Stimulated activated memory B cell treated with anti-CD40 and anti-IgM and Interleukin-4, amounts not matched to agents 10 μg/mL and 1 μg/mL and 100 μg/mL, for 72 hours (primary cell): Measurements from ENCODE around the gene ARMC2.
"Not testable (repeated sequence)": the region's sequence is repeated elsewhere in the genome, so short reads cannot be mapped to it uniquely, and the experiment has no call there.

Source experiments
- ATAC-seq: fragments of 150-1000 bp; cut with Tn5 transposase; 2 replicates; pipeline ENCODE4 v1.10.0; 2021
- H3K27ac Mint-ChIP-seq: one replicate; pipeline ENCODE4 v1.8.0; 2022; ENCODE audit warnings: mild to moderate bottlenecking, mixed read lengths
- H3K27me3 Mint-ChIP-seq: one replicate; pipeline ENCODE4 v1.8.0; 2022; ENCODE audit warnings: mixed read lengths
- H3K36me3 Mint-ChIP-seq: one replicate; pipeline ENCODE4 v1.8.0; 2022; ENCODE audit warnings: mixed read lengths
- H3K4me1 Mint-ChIP-seq: one replicate; pipeline ENCODE4 v1.8.0; 2022; ENCODE audit warnings: mixed read lengths
- H3K4me3 Mint-ChIP-seq: one replicate; pipeline ENCODE4 v1.8.0; 2022; ENCODE audit warnings: mild to moderate bottlenecking, moderate library complexity, mixed read lengths
- H3K9me3 Mint-ChIP-seq: one replicate; pipeline ENCODE4 v1.8.0; 2022; ENCODE audit warnings: mixed read lengths

ARMC2 gene

DNA sequence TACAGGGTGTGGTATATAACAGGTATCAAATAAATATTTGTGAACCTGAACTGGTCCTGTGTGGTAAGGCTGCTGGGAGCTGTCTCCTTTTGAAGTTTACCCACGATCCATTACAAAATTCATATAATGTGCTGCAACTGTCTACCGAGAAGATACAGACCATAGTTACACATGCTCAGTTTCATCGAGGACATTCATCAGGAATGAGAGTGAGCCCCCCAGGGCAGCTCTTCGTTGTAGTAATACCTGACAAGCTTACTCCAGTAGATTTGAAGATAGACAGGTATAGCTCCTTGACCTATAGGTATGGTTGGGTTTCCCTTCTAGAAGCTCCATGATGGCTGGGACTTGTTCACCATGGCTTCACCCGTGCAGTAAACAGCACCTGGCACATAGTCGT lies 25.7 kb downstream of the ARMC2 start:
- peaks cover 39% of the 10 kb centered on the region for H3K4me1 Mint-ChIP-seq
- ATAC-seq = no peak
- H3K27ac Mint-ChIP-seq = peak overlapping the region; percentile 50
- H3K27me3 Mint-ChIP-seq = no peaks in the 10 kb centered on the region
- H3K9me3 Mint-ChIP-seq = peaks cover 3% of the 10 kb centered on the region
- H3K4me3 Mint-ChIP-seq = peak overlapping the region; percentile 65
- H3K36me3 Mint-ChIP-seq = peaks cover 17% of the 10 kb centered on the region

DNA sequence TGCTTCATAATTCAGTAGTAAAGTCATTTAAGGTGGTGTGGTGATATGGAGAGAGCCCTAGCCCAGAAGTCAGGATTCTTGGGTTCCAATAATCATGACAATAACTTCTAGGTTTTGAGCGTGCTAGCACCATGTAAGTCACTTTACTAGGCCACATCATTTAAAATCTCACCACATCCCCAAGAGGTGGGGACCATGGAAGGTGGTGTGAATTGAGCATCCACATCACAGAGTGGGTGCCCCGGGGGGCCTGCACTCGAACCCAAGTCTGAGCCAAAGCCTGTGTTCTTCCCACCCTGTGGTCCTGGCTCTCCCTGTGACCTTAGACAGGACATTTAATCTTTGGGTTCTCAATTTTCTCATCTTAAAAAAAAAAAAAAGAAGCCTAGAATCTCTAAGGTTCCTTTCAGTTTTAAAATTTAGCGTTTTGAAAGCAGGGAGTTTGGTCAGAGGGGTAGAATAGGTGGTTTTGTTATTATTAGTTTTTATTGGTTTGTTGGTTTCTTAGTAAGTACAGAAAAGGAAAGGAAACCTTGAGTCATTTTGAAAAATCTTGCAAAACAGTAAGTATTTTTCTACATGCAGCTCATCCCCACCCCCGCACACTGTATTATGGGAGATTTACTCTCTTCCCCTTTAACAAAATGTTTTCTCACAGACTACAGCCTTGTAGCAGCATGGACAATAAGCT lies 26.4 kb downstream of the ARMC2 start:
- peaks cover 23% of the 10 kb centered on the region for H3K36me3 Mint-ChIP-seq
- H3K4me1 Mint-ChIP-seq = peaks cover 39% of the 10 kb centered on the region
- H3K27ac Mint-ChIP-seq = peak overlapping the region; percentile 50
- no peaks in the 10 kb centered on the region for H3K27me3 Mint-ChIP-seq
- peaks cover 9% of the 10 kb centered on the region for H3K9me3 Mint-ChIP-seq
- peak; percentile 90 for ATAC-seq
- peak overlapping the region; percentile 65 for H3K4me3 Mint-ChIP-seq

DNA sequence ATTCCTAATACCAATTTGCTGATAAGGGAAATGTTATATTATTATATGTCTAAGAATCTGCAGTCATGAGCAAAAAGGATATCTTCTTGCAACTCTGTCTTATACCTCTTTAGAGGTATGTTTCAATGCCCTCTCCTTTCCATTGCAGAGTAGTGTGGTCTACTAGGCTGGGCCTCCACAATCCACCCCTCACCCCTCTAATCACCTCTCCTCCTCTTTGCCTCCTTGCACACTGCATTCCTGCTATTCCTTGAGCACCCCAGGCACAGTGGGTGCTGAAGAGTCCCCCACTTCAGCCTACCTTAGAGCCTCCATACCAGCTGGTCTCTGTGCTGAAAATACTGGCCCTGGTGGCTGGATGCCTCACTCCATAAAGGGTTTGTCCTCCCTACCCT lies 26.9 kb downstream of the ARMC2 start:
- ATAC-seq = peak; percentile 41
- Mint-ChIP-seq H3K27ac (peak overlapping the region; percentile 50), H3K4me3 (peak overlapping the region; percentile 65), H3K27me3 (no peaks in the 10 kb centered on the region), H3K4me1 (peaks cover 39% of the 10 kb centered on the region), H3K9me3 (peaks cover 9% of the 10 kb centered on the region), H3K36me3 (peaks cover 22% of the 10 kb centered on the region)

DNA sequence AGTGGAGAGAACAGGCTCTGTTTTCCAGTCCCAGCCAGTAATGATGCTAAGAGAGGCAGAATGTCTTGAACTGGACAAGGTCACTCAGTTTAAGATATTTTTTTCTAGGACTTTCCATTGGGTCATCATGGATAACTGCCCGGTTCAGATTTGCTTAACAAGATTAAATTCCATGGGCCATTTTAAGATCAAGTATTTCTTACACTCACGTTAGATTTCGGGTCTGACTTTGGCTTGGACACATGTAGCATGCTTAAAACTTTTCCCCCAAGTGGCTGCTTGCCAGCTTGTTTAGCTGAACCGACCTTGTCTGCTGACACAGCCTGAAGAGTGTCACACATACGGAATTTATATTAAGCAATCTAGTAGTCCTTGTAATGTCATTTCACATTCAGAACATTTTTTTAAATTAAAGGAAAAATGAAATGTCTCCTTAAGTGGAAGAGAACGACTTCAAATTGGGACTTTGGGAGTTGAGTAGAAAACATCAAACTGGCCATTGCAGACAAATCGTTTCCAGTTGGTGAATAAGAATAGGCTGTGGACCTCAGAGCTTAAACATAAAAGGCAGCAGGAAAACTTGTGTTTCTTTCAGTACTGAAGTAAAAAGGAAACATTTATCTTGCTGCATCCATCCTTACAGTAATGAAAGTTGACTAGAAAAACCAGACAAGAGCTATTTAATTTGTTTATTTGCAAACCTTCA lies 29.0 kb downstream of the ARMC2 start:
- H3K27me3 Mint-ChIP-seq = no peaks in the 10 kb centered on the region
- peaks cover 33% of the 10 kb centered on the region for H3K4me1 Mint-ChIP-seq
- H3K36me3 Mint-ChIP-seq = peaks cover 31% of the 10 kb centered on the region
- H3K27ac Mint-ChIP-seq = no peak overlapping the region
- H3K4me3 Mint-ChIP-seq = no peak overlapping the region
- ATAC-seq = no peak
- H3K9me3 Mint-ChIP-seq = peaks cover 12% of the 10 kb centered on the region

DNA sequence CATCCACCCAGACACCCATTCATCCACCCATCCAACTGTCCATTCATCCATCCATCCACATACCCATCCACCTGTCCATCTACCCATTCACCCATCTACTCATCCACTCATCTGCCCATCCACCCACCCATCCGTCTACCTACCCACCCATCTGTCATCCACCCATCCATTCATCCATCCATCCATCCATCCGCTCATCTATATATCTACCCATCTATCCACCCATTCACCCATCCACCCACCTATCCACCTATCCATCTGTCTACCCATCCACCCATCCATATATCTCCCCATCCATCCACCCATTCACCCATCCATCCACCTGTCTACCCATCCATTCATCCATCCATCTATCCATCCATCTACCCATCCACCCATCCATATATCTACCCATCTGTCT lies 30.7 kb downstream of the ARMC2 start:
- Mint-ChIP-seq H3K36me3 (peaks cover 31% of the 10 kb centered on the region), H3K4me1 (peaks cover 36% of the 10 kb centered on the region), H3K9me3 (peaks cover 12% of the 10 kb centered on the region), H3K27ac (no peak overlapping the region), H3K27me3 (no peaks in the 10 kb centered on the region), H3K4me3 (no peak overlapping the region)
- ATAC-seq = no peak

DNA sequence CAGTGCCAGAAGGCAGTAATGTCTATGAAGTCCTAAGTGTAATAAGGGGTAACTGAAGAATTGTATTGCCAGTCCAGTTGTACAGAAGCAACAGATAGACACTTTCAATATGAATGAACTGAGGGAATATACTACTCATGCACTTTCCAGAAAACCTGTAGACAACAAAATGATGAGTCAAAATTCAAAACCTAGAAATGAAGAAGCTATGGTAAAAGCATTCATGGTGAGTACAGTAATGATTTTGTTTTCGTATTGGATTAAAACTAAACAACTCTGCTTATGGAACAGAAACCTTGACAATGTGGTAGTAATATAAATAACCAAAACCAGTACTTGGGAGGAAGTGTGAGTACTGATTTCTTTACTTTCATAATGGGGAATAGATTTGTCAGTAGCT lies 35.0 kb downstream of the ARMC2 start:
- peaks cover 12% of the 10 kb centered on the region for H3K9me3 Mint-ChIP-seq
- peaks cover 32% of the 10 kb centered on the region for H3K4me1 Mint-ChIP-seq
- no peak overlapping the region for H3K4me3 Mint-ChIP-seq
- no peak overlapping the region for H3K27ac Mint-ChIP-seq
- H3K27me3 Mint-ChIP-seq = no peaks in the 10 kb centered on the region
- H3K36me3 Mint-ChIP-seq = peaks cover 28% of the 10 kb centered on the region
- peak; percentile 88 for ATAC-seq

DNA sequence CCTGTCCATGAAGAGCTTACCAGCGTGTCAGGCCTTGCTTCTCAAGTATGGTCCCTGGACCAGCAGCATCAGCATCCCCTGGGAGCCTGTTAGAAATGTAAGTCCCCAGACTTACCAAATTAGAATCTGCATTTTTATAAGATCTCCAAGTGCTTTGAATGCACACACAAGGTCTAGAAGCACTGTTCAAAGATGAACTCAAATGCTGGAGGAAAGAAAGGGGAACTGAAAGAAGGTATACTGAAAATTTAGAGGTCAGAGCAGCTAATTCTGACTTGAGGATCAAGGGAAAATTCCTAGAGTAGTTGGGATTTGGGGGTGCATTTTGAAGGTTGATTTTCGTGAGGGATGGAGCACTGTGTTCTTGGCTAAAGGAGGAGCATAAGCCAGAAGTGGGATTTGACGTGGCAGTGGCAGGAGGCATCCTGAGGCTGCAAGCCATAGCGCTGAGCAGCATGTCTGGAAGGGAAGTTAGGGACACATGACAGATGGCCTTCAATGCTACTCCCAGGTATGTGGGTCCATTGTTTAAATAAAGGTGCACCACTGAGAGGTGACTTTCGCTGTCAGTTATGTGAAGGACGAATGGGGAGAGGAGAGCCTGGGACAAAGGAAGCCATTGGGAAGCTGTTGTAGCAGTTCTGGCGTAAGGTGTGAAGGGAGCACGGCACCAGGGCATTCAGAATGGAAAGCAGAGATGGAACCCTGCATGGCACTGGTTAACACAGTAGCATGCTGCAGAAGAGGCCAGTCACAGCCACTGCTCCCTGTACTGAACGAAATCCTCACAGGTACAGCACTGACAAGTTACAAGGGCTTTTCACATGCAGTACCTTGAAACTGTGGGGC lies 36.2 kb downstream of the ARMC2 start:
- Mint-ChIP-seq H3K4me1 (peaks cover 32% of the 10 kb centered on the region), H3K9me3 (peaks cover 4% of the 10 kb centered on the region), H3K27me3 (no peaks in the 10 kb centered on the region), H3K27ac (peak overlapping the region; percentile 1), H3K36me3 (peaks cover 17% of the 10 kb centered on the region), H3K4me3 (no peak overlapping the region)
- ATAC-seq = peak; percentile 57

DNA sequence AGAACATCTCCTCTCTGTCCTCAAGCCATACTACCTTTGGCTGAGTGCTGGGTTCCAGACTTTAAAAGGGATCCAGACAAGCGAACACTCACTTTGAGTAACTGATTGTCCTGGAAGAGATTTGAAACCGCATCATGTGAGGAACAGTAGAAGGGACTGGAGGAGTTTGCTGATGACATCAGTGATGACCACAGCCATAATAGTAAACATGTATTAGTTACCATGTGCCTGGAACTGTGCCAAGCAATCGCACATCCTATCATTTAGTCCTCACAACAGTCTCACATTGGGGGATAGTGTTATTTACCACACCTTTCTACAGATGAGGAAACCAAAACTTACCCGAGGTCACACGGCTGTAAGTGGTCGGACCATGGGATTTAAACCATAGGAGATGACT lies 39.8 kb downstream of the ARMC2 start:
- no peak for ATAC-seq
- H3K9me3 Mint-ChIP-seq = no peaks in the 10 kb centered on the region

DNA sequence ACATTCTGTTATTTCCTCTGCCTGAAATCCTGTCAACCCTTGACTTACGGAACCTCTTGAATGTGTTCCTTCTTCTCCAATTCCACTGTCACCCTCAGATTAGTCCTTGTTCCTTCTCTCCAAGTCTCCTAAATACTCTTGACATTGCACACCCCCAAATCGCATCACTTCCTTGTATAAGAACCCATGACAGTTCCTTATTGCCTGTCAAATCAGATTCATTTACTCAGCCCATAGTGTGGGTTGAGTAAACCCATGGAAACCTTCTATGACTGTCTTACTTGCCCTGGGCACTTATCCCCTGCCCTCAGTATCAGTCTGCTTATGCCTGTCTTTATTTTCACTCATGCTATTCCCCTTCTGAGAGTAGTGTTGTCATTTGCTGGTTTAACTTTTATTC lies 40.5 kb downstream of the ARMC2 start:
- peaks cover 15% of the 10 kb centered on the region for H3K4me1 Mint-ChIP-seq
- H3K27me3 Mint-ChIP-seq = no peaks in the 10 kb centered on the region
- H3K27ac Mint-ChIP-seq = no peak overlapping the region
- no peaks in the 10 kb centered on the region for H3K9me3 Mint-ChIP-seq
- H3K36me3 Mint-ChIP-seq = no peaks in the 10 kb centered on the region
- no peak overlapping the region for H3K4me3 Mint-ChIP-seq
- ATAC-seq = no peak

More for the DNA sequence above, 39.8 kb downstream of the ARMC2 start:
- H3K4me1 Mint-ChIP-seq = peaks cover 16% of the 10 kb centered on the region
- no peaks in the 10 kb centered on the region for H3K36me3 Mint-ChIP-seq
- no peak overlapping the region for H3K4me3 Mint-ChIP-seq
- no peak overlapping the region for H3K27ac Mint-ChIP-seq
- H3K27me3 Mint-ChIP-seq = no peaks in the 10 kb centered on the region

DNA sequence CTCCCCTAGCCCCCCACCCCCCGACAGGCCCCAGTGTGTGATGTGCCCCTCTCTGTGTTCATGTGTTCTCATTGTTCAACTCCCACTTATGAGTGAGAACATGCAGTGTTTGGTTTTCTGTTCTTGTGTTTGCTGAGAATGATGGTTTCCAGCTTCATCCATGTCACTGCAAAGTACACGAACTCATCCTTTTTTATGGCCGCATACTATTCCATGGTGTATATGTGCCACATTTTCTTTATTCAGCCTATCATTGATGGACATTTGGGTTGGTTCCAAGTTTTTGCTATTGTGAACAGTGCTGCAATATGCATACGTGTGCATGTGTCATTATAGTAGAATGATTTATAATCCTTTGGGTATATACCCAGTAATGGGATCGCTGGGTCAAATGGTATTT lies 42.7 kb downstream of the ARMC2 start:
- not testable (repeated sequence) for H3K36me3 Mint-ChIP-seq, H3K27me3 Mint-ChIP-seq, H3K4me3 Mint-ChIP-seq, ATAC-seq, H3K27ac Mint-ChIP-seq, H3K4me1 Mint-ChIP-seq, H3K9me3 Mint-ChIP-seq

DNA sequence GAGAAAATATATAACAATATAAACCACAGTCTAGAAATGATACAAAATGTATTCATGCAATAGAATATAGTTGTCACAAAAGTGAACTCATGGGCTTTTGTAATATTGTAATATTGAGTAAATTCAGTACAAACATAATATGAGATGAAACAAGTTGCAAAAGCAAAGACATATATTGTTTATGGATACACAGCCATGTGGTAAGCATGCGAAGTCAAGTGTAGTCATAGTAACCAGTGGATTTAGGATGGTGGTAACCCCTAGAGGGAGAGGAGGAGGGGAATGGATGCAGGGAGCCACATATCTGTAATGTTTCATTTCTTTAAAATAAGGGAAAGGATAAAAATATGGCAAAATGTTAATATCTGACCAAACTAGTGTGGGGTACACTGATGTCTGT lies 47.3 kb downstream of the ARMC2 start:
- H3K4me1 Mint-ChIP-seq = peaks cover 16% of the 10 kb centered on the region
- H3K4me3 Mint-ChIP-seq = no peak overlapping the region
- peaks cover 6% of the 10 kb centered on the region for H3K36me3 Mint-ChIP-seq
- H3K9me3 Mint-ChIP-seq = no peaks in the 10 kb centered on the region
- no peak overlapping the region for H3K27ac Mint-ChIP-seq
- no peak for ATAC-seq
- H3K27me3 Mint-ChIP-seq = no peaks in the 10 kb centered on the region

DNA sequence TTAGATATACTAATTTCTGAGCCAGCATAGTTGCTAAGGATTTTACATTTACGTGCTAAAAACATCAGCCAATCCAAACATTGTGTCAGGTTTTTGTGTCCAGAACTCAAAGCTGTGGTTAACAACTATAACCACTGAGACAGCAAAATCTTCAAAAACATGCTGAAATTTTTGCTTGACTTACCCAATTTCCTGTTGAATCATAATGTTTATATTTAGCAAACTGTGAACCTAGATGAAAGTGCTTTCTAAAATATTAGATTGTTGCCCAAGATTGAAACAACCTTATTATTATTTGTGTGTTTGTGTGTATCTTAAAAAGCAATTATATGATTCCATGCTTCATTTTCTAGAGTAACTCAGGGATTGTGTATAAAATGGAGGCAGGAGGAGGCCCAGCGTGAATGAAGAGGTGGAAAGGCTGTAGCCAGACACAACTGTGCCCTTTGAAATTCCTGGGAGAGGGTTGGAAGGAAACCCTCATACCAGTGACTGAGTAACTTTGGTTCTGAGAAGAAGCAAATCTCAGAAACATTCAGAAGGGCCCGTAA lies 48.0 kb downstream of the ARMC2 start:
- H3K4me3 Mint-ChIP-seq = no peak overlapping the region

DNA sequence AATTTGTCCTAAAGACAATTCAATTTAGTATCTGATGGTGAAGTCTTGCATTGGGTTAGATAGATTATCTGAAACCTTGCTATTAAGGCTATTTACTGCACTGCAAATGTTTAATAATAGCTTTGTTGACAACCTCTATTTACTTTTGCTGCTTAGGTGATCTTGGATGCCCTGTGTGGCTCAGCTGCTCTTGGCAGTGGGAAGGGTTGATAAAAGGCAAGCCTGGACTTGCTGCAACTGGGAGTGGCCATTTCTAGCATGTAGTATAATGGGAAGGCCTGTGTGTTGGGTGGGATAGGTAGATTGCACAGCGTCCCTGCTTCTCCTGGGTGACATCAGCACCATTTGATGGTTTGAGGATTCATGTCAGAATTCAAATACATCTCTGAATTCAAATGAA lies 49.1 kb downstream of the ARMC2 start:
- H3K36me3 Mint-ChIP-seq = peaks cover 9% of the 10 kb centered on the region
- no peaks in the 10 kb centered on the region for H3K27me3 Mint-ChIP-seq
- no peaks in the 10 kb centered on the region for H3K9me3 Mint-ChIP-seq
- no peak for ATAC-seq
- no peak overlapping the region for H3K27ac Mint-ChIP-seq
- H3K4me3 Mint-ChIP-seq = no peak overlapping the region
- H3K4me1 Mint-ChIP-seq = peaks cover 26% of the 10 kb centered on the region

More for the DNA sequence above, 48.0 kb downstream of the ARMC2 start:
- no peak for ATAC-seq
- H3K9me3 Mint-ChIP-seq = no peaks in the 10 kb centered on the region
- no peaks in the 10 kb centered on the region for H3K27me3 Mint-ChIP-seq
- peak overlapping the region; percentile 62 for H3K27ac Mint-ChIP-seq
- H3K4me1 Mint-ChIP-seq = peaks cover 19% of the 10 kb centered on the region
- H3K36me3 Mint-ChIP-seq = peaks cover 9% of the 10 kb centered on the region

DNA sequence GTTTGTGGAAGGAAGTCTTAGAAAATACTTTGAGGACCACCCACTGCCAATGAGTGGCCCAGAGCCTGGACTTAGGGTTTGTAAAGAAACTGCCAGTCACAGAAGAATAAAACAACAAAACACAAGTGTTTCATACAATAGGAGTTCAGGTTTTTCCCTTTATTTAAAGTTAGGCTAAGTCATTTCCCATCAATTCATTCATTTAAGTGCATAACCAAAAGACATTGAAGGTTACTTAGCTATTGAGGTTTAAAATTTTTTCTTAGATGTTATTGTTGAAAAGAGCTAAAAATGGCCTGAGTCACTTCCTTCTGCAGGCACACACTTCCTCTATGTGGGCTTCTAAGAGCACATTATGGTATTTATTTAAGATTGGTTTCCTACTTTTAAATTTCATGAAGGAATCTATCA lies 54.2 kb downstream of the ARMC2 start:
- no peak overlapping the region for H3K4me3 Mint-ChIP-seq
- no peaks in the 10 kb centered on the region for H3K27me3 Mint-ChIP-seq
- no peak for ATAC-seq
- H3K27ac Mint-ChIP-seq = peak overlapping the region; percentile 58
- H3K4me1 Mint-ChIP-seq = peaks cover 43% of the 10 kb centered on the region
- H3K9me3 Mint-ChIP-seq = no peaks in the 10 kb centered on the region
- H3K36me3 Mint-ChIP-seq = peaks cover 9% of the 10 kb centered on the region

DNA sequence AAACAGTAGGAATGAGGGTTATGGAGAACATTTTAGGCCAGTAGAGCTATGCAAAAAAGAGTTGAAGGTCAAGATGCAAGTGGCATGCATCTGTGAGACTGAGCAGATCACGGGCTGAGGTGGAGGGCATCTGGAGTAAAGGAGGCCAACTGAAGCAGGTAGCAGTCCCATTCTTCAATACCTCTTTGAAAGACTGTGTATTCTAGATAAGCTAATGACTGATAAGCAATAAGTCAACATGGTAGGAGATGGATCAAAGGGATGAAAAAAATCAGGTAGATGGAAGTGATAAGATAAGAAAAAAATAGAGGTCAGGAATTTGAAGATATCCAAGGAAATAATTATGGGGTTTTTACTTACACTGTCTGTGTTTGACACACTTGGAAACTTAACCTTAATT lies 55.6 kb downstream of the ARMC2 start:
- Mint-ChIP-seq H3K4me1 (peaks cover 43% of the 10 kb centered on the region), H3K4me3 (no peak overlapping the region), H3K27me3 (no peaks in the 10 kb centered on the region), H3K36me3 (peaks cover 9% of the 10 kb centered on the region), H3K9me3 (no peaks in the 10 kb centered on the region), H3K27ac (peak overlapping the region; percentile 88)
- no peak for ATAC-seq
